Neural cell (in vitro differentiated cells): Measurements from ENCODE around the gene CACNA1D.

ENCODE experiments used
- EP300 ChIP-seq: fragments of 450-650 bp; conservative IDR thresholded peaks from 2 replicates; pipeline ENCODE4 v1.6.1; 2014; ENCODE audit warnings: antibody characterized with exemption, mild to moderate bottlenecking, moderate library complexity; ENCODE audit not compliant: poor library complexity, severe bottlenecking
- MXI1 ChIP-seq: fragments of 450-650 bp; conservative IDR thresholded peaks from 2 replicates; pipeline ENCODE4 v1.6.1; 2014; ENCODE audit warnings: antibody characterized with exemption, mild to moderate bottlenecking; ENCODE audit not compliant: poor library complexity, severe bottlenecking
- RAD21 ChIP-seq: fragments of 450-650 bp; conservative IDR thresholded peaks from 2 replicates; pipeline ENCODE4 v1.6.1; 2014; ENCODE audit warnings: antibody characterized with exemption, mild to moderate bottlenecking, moderate library complexity
- TF ChIP-seq, protein P1 (sequence below): fragments of 450-650 bp; IDR thresholded peaks from 2 replicates; pipeline ENCODE4 v1.5.1; 2014; ENCODE audit warnings: antibody characterized with exemption, mild to moderate bottlenecking, moderate library complexity; ENCODE audit not compliant: poor library complexity, severe bottlenecking

DNA sequence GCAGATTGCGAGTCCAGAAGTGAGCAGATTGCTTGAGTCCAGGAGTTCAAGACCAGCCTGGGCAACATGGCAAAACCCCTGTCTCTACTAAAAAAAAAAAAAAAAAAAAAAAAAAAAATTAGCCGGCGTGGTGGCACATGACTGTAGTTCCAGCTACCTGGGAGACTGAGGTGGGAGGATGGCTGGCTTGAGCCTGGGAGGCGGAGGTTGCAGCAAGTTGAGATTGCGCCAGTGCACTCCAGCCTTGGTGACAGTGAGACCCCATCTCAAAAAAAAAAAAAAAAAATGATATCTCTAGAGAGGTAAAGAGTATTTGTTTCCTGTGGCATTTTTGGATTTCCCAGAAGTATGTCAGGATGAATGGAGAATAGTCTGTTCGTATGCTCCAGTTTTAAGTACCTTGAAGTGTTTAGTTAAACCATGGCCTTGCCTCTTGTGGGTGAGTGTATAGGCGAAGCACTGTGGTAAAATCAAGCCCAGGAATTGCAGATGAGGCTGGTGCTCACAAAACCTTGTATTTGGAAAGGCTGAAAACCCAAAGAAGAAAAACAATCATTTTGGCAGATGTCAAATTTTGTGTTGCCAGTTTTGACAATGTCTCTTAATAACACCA is 5.9 kb downstream of the CACNA1D start:
- TF ChIP-seq RAD21 (no peak), MXI1 (no peak), EP300 (no peak)
- TF ChIP-seq, protein P1, sequence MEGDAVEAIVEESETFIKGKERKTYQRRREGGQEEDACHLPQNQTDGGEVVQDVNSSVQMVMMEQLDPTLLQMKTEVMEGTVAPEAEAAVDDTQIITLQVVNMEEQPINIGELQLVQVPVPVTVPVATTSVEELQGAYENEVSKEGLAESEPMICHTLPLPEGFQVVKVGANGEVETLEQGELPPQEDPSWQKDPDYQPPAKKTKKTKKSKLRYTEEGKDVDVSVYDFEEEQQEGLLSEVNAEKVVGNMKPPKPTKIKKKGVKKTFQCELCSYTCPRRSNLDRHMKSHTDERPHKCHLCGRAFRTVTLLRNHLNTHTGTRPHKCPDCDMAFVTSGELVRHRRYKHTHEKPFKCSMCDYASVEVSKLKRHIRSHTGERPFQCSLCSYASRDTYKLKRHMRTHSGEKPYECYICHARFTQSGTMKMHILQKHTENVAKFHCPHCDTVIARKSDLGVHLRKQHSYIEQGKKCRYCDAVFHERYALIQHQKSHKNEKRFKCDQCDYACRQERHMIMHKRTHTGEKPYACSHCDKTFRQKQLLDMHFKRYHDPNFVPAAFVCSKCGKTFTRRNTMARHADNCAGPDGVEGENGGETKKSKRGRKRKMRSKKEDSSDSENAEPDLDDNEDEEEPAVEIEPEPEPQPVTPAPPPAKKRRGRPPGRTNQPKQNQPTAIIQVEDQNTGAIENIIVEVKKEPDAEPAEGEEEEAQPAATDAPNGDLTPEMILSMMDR, result no peak
